ENCODE data around the gene GPT2.
"Not testable (repeated sequence)": the region's sequence is repeated elsewhere in the genome, so short reads cannot be mapped to it uniquely, and the experiment has no call there.

GPT2 gene

GRCh38 chr16:46855389-46855788 is 28.8 kb upstream of the GPT2 start:
- no peak overlapping the region for H3K27ac ChIP-seq
- TF ChIP-seq CTCF (IDR thresholded peaks at IDR 0.05) (no peak), ZFX (IDR thresholded peaks at IDR 0.05; ENCODE audit: borderline replicate concordance) (no peak)

GRCh38 chr16:46857368-46857945 is 26.7 kb upstream of the GPT2 start:
- TF ChIP-seq ZFX (IDR thresholded peaks at IDR 0.05; ENCODE audit: borderline replicate concordance) (no peak), CTCF (IDR thresholded peaks at IDR 0.05) (peak; percentile 53)

GRCh38 chr16:46858151-46858550 is 26.0 kb upstream of the GPT2 start:
- no peak overlapping the region for H3K27ac ChIP-seq
- no peak for TF ChIP-seq CTCF (IDR thresholded peaks at IDR 0.05)
- TF ChIP-seq ZFX (IDR thresholded peaks at IDR 0.05; ENCODE audit: borderline replicate concordance), result no peak

More at GRCh38 chr16:46857368-46857945, 26.7 kb upstream of the GPT2 start:
- H3K27ac ChIP-seq, result no peak overlapping the region

GRCh38 chr16:46859719-46860152 is 24.4 kb upstream of the GPT2 start:
- no peak overlapping the region for H3K27ac ChIP-seq
- TF ChIP-seq CTCF (IDR thresholded peaks at IDR 0.05), result no peak
- TF ChIP-seq ZFX (IDR thresholded peaks at IDR 0.05; ENCODE audit: borderline replicate concordance), result no peak

- TF ChIP-seq CTCF (IDR thresholded peaks at IDR 0.05) (no peak), ZFX (IDR thresholded peaks at IDR 0.05; ENCODE audit: borderline replicate concordance) (no peak)
Observed at GRCh38 chr16:46862555-46863447, 21.4 kb upstream of the GPT2 start.

GRCh38 chr16:46866286-46866685 is 17.9 kb upstream of the GPT2 start:
- TF ChIP-seq CTCF (IDR thresholded peaks at IDR 0.05) (no peak), ZFX (IDR thresholded peaks at IDR 0.05; ENCODE audit: borderline replicate concordance) (no peak)
- H3K27ac ChIP-seq, result no peak overlapping the region

More at GRCh38 chr16:46862555-46863447, 21.4 kb upstream of the GPT2 start:
- H3K27ac ChIP-seq, result no peak overlapping the region

- H3K27ac ChIP-seq, result not testable (repeated sequence)
Observed at GRCh38 chr16:46867486-46867885, 16.7 kb upstream of the GPT2 start.

- H3K27ac ChIP-seq, result 0 out of 2 replicates have a peak overlapping the region, but pooled peaks have one; percentile 5
Observed at GRCh38 chr16:46868891-46869290, 15.3 kb upstream of the GPT2 start.
